ENCODE measurements around the gene MACROD2. TPM values are rescaled to one million over a fixed set of nuclear protein-coding genes. Genes with fewer than 3 reads are reported as not detected.

MACROD2 gene
- total RNA-seq, 4 donors from 2014 or later: 10.0 to 24.0 (median 17.0) TPM

DNA sequence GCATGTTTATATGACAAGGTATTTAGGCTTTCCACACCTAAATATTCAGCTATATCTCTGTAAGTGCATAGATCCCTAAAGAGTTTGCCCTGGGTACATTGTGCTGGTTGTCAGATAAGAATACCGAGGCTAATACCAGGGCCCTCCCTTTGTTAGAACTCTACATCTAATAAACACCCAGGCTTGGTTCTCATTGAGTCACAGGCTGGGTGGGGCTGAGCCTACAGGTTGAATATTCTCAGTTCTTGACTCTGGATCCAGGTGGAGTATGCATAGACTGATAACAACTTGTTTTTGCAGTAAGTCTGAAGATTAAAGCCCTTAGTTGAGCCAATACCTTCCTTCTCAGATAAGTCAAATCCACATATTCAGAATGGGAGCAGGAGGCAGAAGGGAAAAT is 654.3 kb downstream of the MACROD2 start:
- H3K4me3 ChIP-seq (ENCODE audit: low read depth, poor library complexity, severe bottlenecking): no peak overlapping the region
- no peak for DNase-seq (ENCODE audit: low spot score in 2 of 2)
- WGBS, 2 donors: 64 to 76% methylated on average over 1 of the region's 1 CpG
- no peak for TF ChIP-seq POLR2A (IDR thresholded peaks at IDR 0.05)
- no peak for TF ChIP-seq CTCF (IDR thresholded peaks at IDR 0.05)
- intact Hi-C loops (cut with DNase I; ENCODE audit: low total_unique reads): no loop called here

DNA sequence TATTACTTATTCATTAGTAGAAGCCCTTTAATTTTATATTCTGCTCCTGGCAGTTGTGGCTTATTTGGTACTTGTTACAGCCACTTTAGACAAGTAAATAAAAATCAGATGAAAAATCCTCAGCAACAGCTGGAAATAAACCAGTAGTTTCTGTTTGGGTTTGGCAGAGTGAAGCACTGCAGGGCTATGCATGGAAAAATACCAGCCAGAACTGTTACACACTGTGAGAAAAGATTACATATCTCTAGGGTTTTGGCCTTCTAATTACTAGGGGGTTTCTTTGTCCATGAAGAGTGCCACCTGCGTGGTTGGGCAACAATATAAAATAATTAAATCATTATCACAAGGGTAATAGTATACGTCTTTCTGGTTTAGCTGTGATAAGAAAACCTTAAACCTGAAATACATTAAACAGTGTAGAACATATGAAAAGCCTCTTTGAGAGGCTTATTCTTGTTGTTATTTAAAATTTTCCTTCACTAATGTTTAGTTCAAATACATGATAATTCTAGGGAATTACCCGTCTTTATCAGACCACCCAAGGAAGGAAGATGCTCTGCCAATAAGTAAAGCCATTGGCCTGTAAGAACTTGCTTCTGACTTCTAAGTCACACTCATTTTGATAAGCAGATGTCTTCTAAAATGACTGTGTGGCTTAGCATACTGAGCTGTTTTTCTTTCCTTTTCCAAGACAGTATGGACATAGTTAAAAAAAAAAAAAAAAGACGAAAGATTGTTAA is 662.1 kb downstream of the MACROD2 start:
- no peak for TF ChIP-seq POLR2A (IDR thresholded peaks at IDR 0.05)
- TF ChIP-seq CTCF (IDR thresholded peaks at IDR 0.05): no peak
- DNase-seq (ENCODE audit: low spot score in 2 of 2): no peak
- intact Hi-C loops (cut with DNase I; ENCODE audit: low total_unique reads): no loop called here
- WGBS, 2 donors: 44 to 52% methylated on average over 4 of the region's 4 CpGs
- no peak overlapping the region for H3K4me3 ChIP-seq (ENCODE audit: low read depth, poor library complexity, severe bottlenecking)

GRCh38 chr20:14664101-14664500 is 668.8 kb downstream of the MACROD2 start:
- DNase-seq (ENCODE audit: low spot score in 2 of 2): no peak
- 27 to 36% methylated on average over 3 of the region's 3 CpGs for WGBS, 2 donors
- TF ChIP-seq CTCF (IDR thresholded peaks at IDR 0.05) (no peak), POLR2A (IDR thresholded peaks at IDR 0.05) (no peak)
- no peak overlapping the region for H3K4me3 ChIP-seq (ENCODE audit: low read depth, poor library complexity, severe bottlenecking)
- intact Hi-C loops (cut with DNase I; ENCODE audit: low total_unique reads): no loop called here

DNA sequence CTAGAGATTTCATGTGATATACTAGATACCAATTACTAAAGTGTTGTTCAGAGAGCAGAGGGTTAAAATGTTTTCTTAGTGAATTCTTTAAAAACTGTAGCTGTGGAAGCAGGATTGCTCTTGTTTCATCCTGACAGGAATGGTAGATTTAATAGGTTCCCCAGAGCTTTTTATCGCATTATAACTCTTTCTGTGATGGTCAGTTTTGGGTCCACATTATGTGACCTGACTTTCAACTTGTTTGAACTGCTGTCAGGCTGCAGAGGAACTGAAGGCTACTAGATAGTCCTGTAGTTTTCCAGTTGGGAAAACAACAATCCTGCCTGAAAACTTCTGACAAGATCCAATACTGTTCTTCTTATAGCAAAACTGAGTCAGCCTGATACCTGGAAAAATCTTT is 671.4 kb downstream of the MACROD2 start:
- no peak overlapping the region for H3K4me3 ChIP-seq (ENCODE audit: low read depth, poor library complexity, severe bottlenecking)
- intact Hi-C loops (cut with DNase I; ENCODE audit: low total_unique reads): no loop called here
- DNase-seq (ENCODE audit: low spot score in 2 of 2): no peak
- WGBS, 2 donors: 55 to 67% methylated on average over 1 of the region's 1 CpG
- TF ChIP-seq POLR2A (IDR thresholded peaks at IDR 0.05) (no peak), CTCF (IDR thresholded peaks at IDR 0.05) (no peak)

GRCh38 chr20:14667226-14667625 is 671.9 kb downstream of the MACROD2 start:
- H3K4me3 ChIP-seq (ENCODE audit: low read depth, poor library complexity, severe bottlenecking): no peak overlapping the region
- intact Hi-C loops (cut with DNase I; ENCODE audit: low total_unique reads): no loop called here
- WGBS, 2 donors: 29 to 37% methylated on average over 2 of the region's 2 CpGs
- DNase-seq (ENCODE audit: low spot score in 2 of 2): no peak
- TF ChIP-seq POLR2A (IDR thresholded peaks at IDR 0.05) (no peak), CTCF (IDR thresholded peaks at IDR 0.05) (no peak)

GRCh38 chr20:14672066-14672465 is 676.8 kb downstream of the MACROD2 start:
- intact Hi-C loops (cut with DNase I; ENCODE audit: low total_unique reads): no loop called here
- TF ChIP-seq POLR2A (IDR thresholded peaks at IDR 0.05): no peak
- no peak for TF ChIP-seq CTCF (IDR thresholded peaks at IDR 0.05)
- H3K4me3 ChIP-seq (ENCODE audit: low read depth, poor library complexity, severe bottlenecking): no peak overlapping the region
- WGBS, 2 donors: 88 to 90% methylated on average over 2 of the region's 2 CpGs
- no peak for DNase-seq (ENCODE audit: low spot score in 2 of 2)
